Neural progenitor cell (in vitro differentiated cells): ENCODE data around the gene EPB41L4A. TPM values are rescaled to one million over a fixed set of nuclear protein-coding genes. Genes with fewer than 3 reads are reported as not detected.

Experiments used
- DNase-seq: peaks from one replicate; pipeline ENCODE4 v3.0.0-alpha.2; 2016; ENCODE audit warnings: low spot score
- H2AFZ ChIP-seq: fragments of 200-600 bp; sonication (generic); replicated peaks from 2 replicates; pipeline ENCODE4 v1.6.1; 2016; ENCODE audit warnings: antibody characterized with exemption
- H3F3A ChIP-seq: fragments of 200-600 bp; sonication (generic); 2 replicates; pipeline ENCODE4 v1.6.1; 2016; ENCODE audit warnings: antibody characterized with exemption, low read depth
- H3K27ac ChIP-seq: fragments of 200-600 bp; sonication (generic); 2 replicates; pipeline ENCODE4 v1.5.1; 2016; ENCODE audit warnings: mild to moderate bottlenecking
- H3K27me3 ChIP-seq: fragments of 200-600 bp; sonication (generic); 2 replicates; pipeline ENCODE4 v1.6.1; 2016; ENCODE audit warnings: mild to moderate bottlenecking, moderate library complexity
- H3K36me3 ChIP-seq: fragments of 200-600 bp; sonication (generic); 2 replicates; pipeline ENCODE4 v1.5.1; 2016
- H3K4me1 ChIP-seq: fragments of 200-600 bp; sonication (generic); 2 replicates; pipeline ENCODE4 v1.6.1; 2016; ENCODE audit warnings: mixed run types
- H3K4me2 ChIP-seq: fragments of 200-600 bp; sonication (generic); 2 replicates; pipeline ENCODE4 v1.6.1; 2016
- H3K4me3 ChIP-seq: fragments of 200-600 bp; sonication (generic); 2 replicates; pipeline ENCODE4 v1.5.1; 2016
- H3K79me2 ChIP-seq: fragments of 200-600 bp; sonication (generic); 2 replicates; pipeline ENCODE4 v1.6.1; 2016; ENCODE audit warnings: low read depth
- H3K9ac ChIP-seq: fragments of 200-600 bp; sonication (generic); 2 replicates; pipeline ENCODE4 v1.6.1; 2016
- H3K9me3 ChIP-seq: fragments of 200-600 bp; sonication (generic); 2 replicates; pipeline ENCODE4 v1.5.1; 2016; ENCODE audit warnings: low read depth
- H4K20me1 ChIP-seq: fragments of 200-600 bp; sonication (generic); 2 replicates; pipeline ENCODE4 v1.6.1; 2016; ENCODE audit warnings: low read depth
- H3K27ac Mint-ChIP-seq: 3 replicates; pipeline ENCODE4 v1.8.0; 2021; ENCODE audit warnings: mixed read lengths
- H3K27me3 Mint-ChIP-seq: 2 replicates; pipeline ENCODE4 v1.8.0; 2022; ENCODE audit warnings: low read depth, mild to moderate bottlenecking, inconsistent platforms, moderate library complexity, mixed read lengths; ENCODE audit not compliant: insufficient read depth
- H3K36me3 Mint-ChIP-seq: 3 replicates; pipeline ENCODE4 v1.8.0; 2021; ENCODE audit warnings: mixed read lengths
- H3K4me1 Mint-ChIP-seq: 3 replicates; pipeline ENCODE4 v1.8.0; 2021; ENCODE audit warnings: mixed read lengths
- H3K4me3 Mint-ChIP-seq: 3 replicates; pipeline ENCODE4 v1.8.0; 2021; ENCODE audit warnings: mild to moderate bottlenecking, moderate library complexity, mixed read lengths
- H3K9me3 Mint-ChIP-seq: 3 replicates; pipeline ENCODE4 v1.8.0; 2020; ENCODE audit warnings: mixed read lengths
- CTCF ChIP-seq: fragments of 200-600 bp; sonication (generic); IDR thresholded peaks from 2 replicates; pipeline ENCODE4 v1.5.1; 2017; ENCODE audit warnings: antibody characterized with exemption, mild to moderate bottlenecking
- EZH2 ChIP-seq: fragments of 200-600 bp; sonication (generic); IDR thresholded peaks from 2 replicates; pipeline ENCODE4 v1.6.1; 2017; ENCODE audit warnings: antibody characterized with exemption, mild to moderate bottlenecking, moderate library complexity
- EZH2phosphoT487 ChIP-seq: fragments of 200-600 bp; sonication (generic); IDR thresholded peaks from 2 replicates; pipeline ENCODE4 v1.6.1; 2017; ENCODE audit warnings: antibody characterized with exemption
- total RNA-seq: library from RNA; depleted of rRNA; stranded (reverse); fragments of >200 nt; gene quantifications from 2 replicates; pipeline ENCODE4 v1.2.3, GENCODE V29; 2015; ENCODE audit warnings: low replicate concordance

EPB41L4A gene
- total RNA-seq, 1 donor from 2014 or later = 2.7 TPM

GRCh38 chr5:112232667-112233066 lies 186.4 kb downstream of the EPB41L4A start:
- Histone ChIP-seq H3K9ac (no peak overlapping the region), H4K20me1 (no peaks in the 10 kb centered on the region), H3F3A (peaks cover 2% of the 10 kb centered on the region), H3K27ac (no peak overlapping the region), H3K9me3 (no peaks in the 10 kb centered on the region), H3K27me3 (no peaks in the 10 kb centered on the region), H3K36me3 (no peaks in the 10 kb centered on the region), H3K4me2 (no peak overlapping the region), H3K4me1 (peaks cover 16% of the 10 kb centered on the region), H2AFZ (no peak overlapping the region), H3K79me2 (no peaks in the 10 kb centered on the region), H3K4me3 (no peak overlapping the region)
- Mint-ChIP-seq H3K4me3 (no peak overlapping the region), H3K4me1 (peaks cover 29% of the 10 kb centered on the region), H3K27me3 (no peaks in the 10 kb centered on the region), H3K9me3 (no peaks in the 10 kb centered on the region), H3K27ac (no peak overlapping the region), H3K36me3 (peaks cover 8% of the 10 kb centered on the region)
- TF ChIP-seq CTCF (no peak), EZH2phosphoT487 (no peak), EZH2 (no peak)
- no peak for DNase-seq

- no peaks in the 10 kb centered on the region for H3K27me3 Mint-ChIP-seq
- Histone ChIP-seq H3K4me1 (peaks cover 12% of the 10 kb centered on the region), H3F3A (peaks cover 5% of the 10 kb centered on the region), H3K79me2 (no peaks in the 10 kb centered on the region), H4K20me1 (no peaks in the 10 kb centered on the region), H2AFZ (no peak overlapping the region), H3K27ac (no peak overlapping the region), H3K27me3 (no peaks in the 10 kb centered on the region), H3K36me3 (no peaks in the 10 kb centered on the region), H3K4me3 (no peak overlapping the region), H3K4me2 (no peak overlapping the region), H3K9ac (no peak overlapping the region), H3K9me3 (no peaks in the 10 kb centered on the region)
- TF ChIP-seq EZH2phosphoT487 = no peak
- TF ChIP-seq EZH2 = no peak
- TF ChIP-seq CTCF = no peak
- no peak for DNase-seq
- no peak overlapping the region for H3K27ac Mint-ChIP-seq
- H3K4me3 Mint-ChIP-seq = no peak overlapping the region
- H3K9me3 Mint-ChIP-seq = no peaks in the 10 kb centered on the region
- H3K36me3 Mint-ChIP-seq = peaks cover 8% of the 10 kb centered on the region
- H3K4me1 Mint-ChIP-seq = peaks cover 11% of the 10 kb centered on the region
Measured at GRCh38 chr5:112230606-112231005, 188.5 kb downstream of the EPB41L4A start.

- H3K4me3 ChIP-seq = no peak overlapping the region
- no peak overlapping the region for H2AFZ ChIP-seq
- no peak overlapping the region for H3K27ac ChIP-seq
- no peak overlapping the region for H3K4me2 ChIP-seq
- H3K79me2 ChIP-seq = no peaks in the 10 kb centered on the region
- no peaks in the 10 kb centered on the region for H3K36me3 ChIP-seq
- no peaks in the 10 kb centered on the region for H3K9me3 Mint-ChIP-seq
- H4K20me1 ChIP-seq = no peaks in the 10 kb centered on the region
- peaks cover 9% of the 10 kb centered on the region for H3K4me1 Mint-ChIP-seq
- H3F3A ChIP-seq = peaks cover 5% of the 10 kb centered on the region
- H3K9me3 ChIP-seq = no peaks in the 10 kb centered on the region
- peaks cover 6% of the 10 kb centered on the region for H3K36me3 Mint-ChIP-seq
- H3K9ac ChIP-seq = no peak overlapping the region
- no peak overlapping the region for H3K27ac Mint-ChIP-seq
- H3K27me3 Mint-ChIP-seq = no peaks in the 10 kb centered on the region
- peaks cover 15% of the 10 kb centered on the region for H3K4me1 ChIP-seq
- DNase-seq = no peak
- no peak overlapping the region for H3K4me3 Mint-ChIP-seq
- H3K27me3 ChIP-seq = no peaks in the 10 kb centered on the region
- TF ChIP-seq EZH2phosphoT487 (no peak), EZH2 (no peak), CTCF (no peak)
Measured at GRCh38 chr5:112228667-112229066, 190.4 kb downstream of the EPB41L4A start.
